Activated naive CD4-positive, alpha-beta T cell treated with anti-CD3 and anti-CD28 coated beads, Interleukin-2, amount 50 U/mL, for 24 hours (primary cell): ENCODE results near the gene NOL12.
"Not testable (repeated sequence)": the region's sequence is repeated elsewhere in the genome, so short reads cannot be mapped to it uniquely, and the experiment has no call there.

Experiments used
- H3K27ac Mint-ChIP-seq: one replicate; pipeline ENCODE4 v1.8.0; 2021; ENCODE audit warnings: mild to moderate bottlenecking, mixed read lengths
- H3K27me3 Mint-ChIP-seq: one replicate; pipeline ENCODE4 v1.8.0; 2021; ENCODE audit warnings: mixed read lengths
- H3K36me3 Mint-ChIP-seq: one replicate; pipeline ENCODE4 v1.8.0; 2021; ENCODE audit warnings: mixed read lengths
- H3K4me1 Mint-ChIP-seq: one replicate; pipeline ENCODE4 v1.8.0; 2021; ENCODE audit warnings: mixed read lengths
- H3K4me3 Mint-ChIP-seq: one replicate; pipeline ENCODE4 v1.8.0; 2021; ENCODE audit warnings: mild to moderate bottlenecking, mixed read lengths
- H3K9me3 Mint-ChIP-seq: one replicate; pipeline ENCODE4 v1.8.0; 2021; ENCODE audit warnings: mixed read lengths

Gene NOL12

GRCh38 chr22:37656583-37656982 is 29.6 kb upstream of the NOL12 start:
- peaks cover 31% of the 10 kb centered on the region for H3K4me1 Mint-ChIP-seq
- peak overlapping the region; percentile 41 for H3K27ac Mint-ChIP-seq
- H3K27me3 Mint-ChIP-seq, H3K4me3 Mint-ChIP-seq, H3K36me3 Mint-ChIP-seq, H3K9me3 Mint-ChIP-seq: not testable (repeated sequence)

GRCh38 chr22:37657590-37658132 is 28.5 kb upstream of the NOL12 start:
- peak overlapping the region; percentile 91 for H3K4me3 Mint-ChIP-seq
- no peaks in the 10 kb centered on the region for H3K9me3 Mint-ChIP-seq
- H3K27me3 Mint-ChIP-seq, result no peaks in the 10 kb centered on the region
- H3K27ac Mint-ChIP-seq, result peak overlapping the region; percentile 79
- peaks cover 2% of the 10 kb centered on the region for H3K36me3 Mint-ChIP-seq
- peaks cover 35% of the 10 kb centered on the region for H3K4me1 Mint-ChIP-seq

GRCh38 chr22:37658133-37659065 is 27.7 kb upstream of the NOL12 start, which contains the start of gene PDXP:
PDXP (plus strand) TSS chr22:37658723; CDS start chr22:37658783, 60 bp downstream.
- no peaks in the 10 kb centered on the region for H3K27me3 Mint-ChIP-seq
- peak within 1 kb of the TSS; percentile 91 for H3K4me3 Mint-ChIP-seq
- H3K36me3 Mint-ChIP-seq, result no peaks in the 10 kb centered on the region
- peaks cover 35% of the 10 kb centered on the region for H3K4me1 Mint-ChIP-seq
- H3K27ac Mint-ChIP-seq, result peak within 1 kb of the TSS; percentile 79
- no peaks in the 10 kb centered on the region for H3K9me3 Mint-ChIP-seq

GRCh38 chr22:37659066-37659896 is 26.9 kb upstream of the NOL12 start:
- Mint-ChIP-seq H3K9me3 (no peaks in the 10 kb centered on the region), H3K4me3 (peak overlapping the region; percentile 85), H3K4me1 (peaks cover 35% of the 10 kb centered on the region), H3K36me3 (no peaks in the 10 kb centered on the region), H3K27me3 (no peaks in the 10 kb centered on the region), H3K27ac (peak overlapping the region; percentile 23)

GRCh38 chr22:37659897-37660708 is 26.0 kb upstream of the NOL12 start:
- Mint-ChIP-seq H3K36me3 (no peaks in the 10 kb centered on the region), H3K4me1 (peaks cover 35% of the 10 kb centered on the region), H3K27ac (peak overlapping the region; percentile 81), H3K27me3 (no peaks in the 10 kb centered on the region), H3K4me3 (peak overlapping the region; percentile 85), H3K9me3 (no peaks in the 10 kb centered on the region)

- Mint-ChIP-seq H3K4me3 (peak overlapping the region; percentile 85), H3K27ac (peak overlapping the region; percentile 81)
These were observed 25.5 kb upstream of the NOL12 start for GRCh38 chr22:37660709-37661045.

GRCh38 chr22:37661160-37661924 is 24.8 kb upstream of the NOL12 start:
- H3K36me3 Mint-ChIP-seq, result no peaks in the 10 kb centered on the region
- H3K27me3 Mint-ChIP-seq, result no peaks in the 10 kb centered on the region
- no peaks in the 10 kb centered on the region for H3K9me3 Mint-ChIP-seq
- H3K4me1 Mint-ChIP-seq, result peaks cover 35% of the 10 kb centered on the region
- H3K27ac Mint-ChIP-seq, result no peak overlapping the region
- peak overlapping the region; percentile 51 for H3K4me3 Mint-ChIP-seq

More at GRCh38 chr22:37660709-37661045, 25.5 kb upstream of the NOL12 start:
- peaks cover 35% of the 10 kb centered on the region for H3K4me1 Mint-ChIP-seq
- H3K9me3 Mint-ChIP-seq, result no peaks in the 10 kb centered on the region
- H3K27me3 Mint-ChIP-seq, result no peaks in the 10 kb centered on the region
- H3K36me3 Mint-ChIP-seq, result no peaks in the 10 kb centered on the region

- Mint-ChIP-seq H3K27ac (no peak overlapping the region), H3K4me1 (peaks cover 39% of the 10 kb centered on the region), H3K4me3 (no peak overlapping the region), H3K9me3 (no peaks in the 10 kb centered on the region), H3K36me3 (no peaks in the 10 kb centered on the region), H3K27me3 (no peaks in the 10 kb centered on the region)
These were observed 24.1 kb upstream of the NOL12 start for GRCh38 chr22:37662039-37662438.

- peaks cover 32% of the 10 kb centered on the region for H3K4me1 Mint-ChIP-seq
- H3K9me3 Mint-ChIP-seq, result no peaks in the 10 kb centered on the region
These were observed 22.5 kb upstream of the NOL12 start for GRCh38 chr22:37663521-37664140.

GRCh38 chr22:37664249-37665101 is 21.7 kb upstream of the NOL12 start:
- Mint-ChIP-seq H3K27me3 (no peaks in the 10 kb centered on the region), H3K27ac (no peak overlapping the region), H3K4me3 (no peak overlapping the region), H3K36me3 (no peaks in the 10 kb centered on the region), H3K4me1 (peaks cover 31% of the 10 kb centered on the region), H3K9me3 (no peaks in the 10 kb centered on the region)

More at GRCh38 chr22:37663521-37664140, 22.5 kb upstream of the NOL12 start:
- H3K36me3 Mint-ChIP-seq, result no peaks in the 10 kb centered on the region
- H3K27ac Mint-ChIP-seq, result no peak overlapping the region
- H3K27me3 Mint-ChIP-seq, result no peaks in the 10 kb centered on the region
- H3K4me3 Mint-ChIP-seq, result no peak overlapping the region

- Mint-ChIP-seq H3K4me1 (peaks cover 25% of the 10 kb centered on the region), H3K9me3 (no peaks in the 10 kb centered on the region), H3K4me3 (no peak overlapping the region), H3K27me3 (no peaks in the 10 kb centered on the region), H3K36me3 (no peaks in the 10 kb centered on the region), H3K27ac (no peak overlapping the region)
These were observed 20.7 kb upstream of the NOL12 start for GRCh38 chr22:37665487-37665886.

GRCh38 chr22:37669586-37669985 is 16.6 kb upstream of the NOL12 start:
- H3K27ac Mint-ChIP-seq, result no peak overlapping the region
- peaks cover 40% of the 10 kb centered on the region for H3K4me1 Mint-ChIP-seq
- no peaks in the 10 kb centered on the region for H3K9me3 Mint-ChIP-seq
- no peaks in the 10 kb centered on the region for H3K36me3 Mint-ChIP-seq
- no peak overlapping the region for H3K4me3 Mint-ChIP-seq
- H3K27me3 Mint-ChIP-seq, result no peaks in the 10 kb centered on the region

GRCh38 chr22:37672206-37672919 is 13.8 kb upstream of the NOL12 start:
- no peaks in the 10 kb centered on the region for H3K36me3 Mint-ChIP-seq
- H3K27ac Mint-ChIP-seq, result peak overlapping the region; percentile 35
- peaks cover 58% of the 10 kb centered on the region for H3K4me1 Mint-ChIP-seq
- H3K9me3 Mint-ChIP-seq, result no peaks in the 10 kb centered on the region
- no peaks in the 10 kb centered on the region for H3K27me3 Mint-ChIP-seq
- H3K4me3 Mint-ChIP-seq, result peak overlapping the region; percentile 19
